Activated CD4-positive, alpha-beta T cell treated with anti-CD3 and anti-CD28 coated beads for 36 hours (primary cell): Measurements from ENCODE around the gene UBL5. TPM values are rescaled to one million over a fixed set of nuclear protein-coding genes. Genes with fewer than 3 reads are reported as not detected.
"Not testable (repeated sequence)": the region's sequence is repeated elsewhere in the genome, so short reads cannot be mapped to it uniquely, and the experiment has no call there.

Experiments used
- ATAC-seq: fragments of 200-7000 bp; cut with Tn5 transposase; one replicate; pipeline ENCODE4 v1.10.0; 2021; ENCODE audit warnings: mild to moderate bottlenecking, moderate library complexity
- CTCF ChIA-PET: fragments of 350-600 bp; sonication (Branson Sonifier 250); formaldehyde crosslinking; loops from one replicate; lab custom pipeline; 2021; ENCODE audit warnings: antibody characterized with exemption; lab: Charles Lee
- POLR2A ChIA-PET: fragments of 350-600 bp; sonication (Branson Sonifier 250); formaldehyde crosslinking; loops from one replicate; lab custom pipeline; 2021; ENCODE audit warnings: antibody characterized with exemption, inconsistent platforms; lab: Charles Lee
- DNase-seq: peaks from one replicate; pipeline ENCODE4 v3.0.0-alpha.2; 2020
- H3K27ac Mint-ChIP-seq: one replicate; pipeline ENCODE4 v1.8.0; 2021; ENCODE audit warnings: mixed read lengths
- H3K27me3 Mint-ChIP-seq: one replicate; pipeline ENCODE4 v1.8.0; 2021; ENCODE audit warnings: mixed read lengths
- H3K36me3 Mint-ChIP-seq: one replicate; pipeline ENCODE4 v1.8.0; 2021; ENCODE audit warnings: low read depth, mixed read lengths
- H3K4me1 Mint-ChIP-seq: one replicate; pipeline ENCODE4 v1.8.0; 2021; ENCODE audit warnings: mixed read lengths
- H3K4me3 Mint-ChIP-seq: one replicate; pipeline ENCODE4 v1.8.0; 2021; ENCODE audit warnings: mild to moderate bottlenecking, moderate library complexity, mixed read lengths
- H3K9me3 Mint-ChIP-seq: one replicate; pipeline ENCODE4 v1.8.0; 2021; ENCODE audit warnings: low read depth, mixed read lengths
- intact Hi-C, 2 experiments: fragments of 100-400 bp; cut with DNase I in 1 of 2; cut with micrococcal nuclease in 1 of 2; formaldehyde crosslinking; loops; one replicate each; pipeline versions ENCODE4 v1.14.2 to v1.15.1; 2022 to 2024; cut with DNase I, micrococcal nuclease
- total RNA-seq, 2 experiments: library from RNA; stranded (reverse); gene quantifications; one replicate each; pipeline ENCODE4 v1.2.3, GENCODE V29; 2021

UBL5 gene
- total RNA-seq, 2 experiments from 2014 or later = 214 to 327 TPM

- ATAC-seq = no peak
- intact Hi-C loops = no loop called here
- Mint-ChIP-seq H3K4me1 (peaks cover 19% of the 10 kb centered on the region), H3K36me3 (peaks cover 15% of the 10 kb centered on the region), H3K4me3 (peak overlapping the region; percentile 86), H3K27me3 (no peaks in the 10 kb centered on the region), H3K27ac (peak overlapping the region; percentile 88), H3K9me3 (no peaks in the 10 kb centered on the region)
- ChIA-PET POLR2A (interaction anchor here (0.6 kb wide), 1 partner anchor 28 kb away, joined by 4 read pairs; no protein-coding TSS in a partner anchor), CTCF (interaction anchor here (1.0 kb wide), 1 partner anchor 9 kb away, joined by 3 read pairs; no protein-coding TSS in a partner anchor)
- no peak for DNase-seq
Observed at GRCh38 chr19:9836021-9836420, 8.3 kb downstream of the UBL5 start.

- ChIA-PET POLR2A (no interaction called here), CTCF (no interaction called here)
- peaks cover 36% of the 10 kb centered on the region for H3K36me3 Mint-ChIP-seq
- DNase-seq (no peak), ATAC-seq (no peak)
- no peak overlapping the region for H3K27ac Mint-ChIP-seq
- no peaks in the 10 kb centered on the region for H3K27me3 Mint-ChIP-seq
- intact Hi-C loops = no loop called here
- no peak overlapping the region for H3K4me3 Mint-ChIP-seq
- H3K4me1 Mint-ChIP-seq = peaks cover 19% of the 10 kb centered on the region
- no peaks in the 10 kb centered on the region for H3K9me3 Mint-ChIP-seq
Observed at GRCh38 chr19:9838324-9838723, 10.6 kb downstream of the UBL5 start.

GRCh38 chr19:9839415-9839814 lies 11.7 kb downstream of the UBL5 start:
- ChIA-PET POLR2A (no interaction called here), CTCF (interaction anchor here (0.5 to 0.8 kb wide), 2 partner anchors 46 to 254 kb away, joined by 3 read pairs; no protein-coding TSS in a partner anchor)
- H3K4me1 Mint-ChIP-seq = peaks cover 15% of the 10 kb centered on the region
- H3K36me3 Mint-ChIP-seq = peaks cover 45% of the 10 kb centered on the region
- no peak overlapping the region for H3K4me3 Mint-ChIP-seq
- DNase-seq (no peak), ATAC-seq (no peak)
- intact Hi-C loops = no loop called here
- no peaks in the 10 kb centered on the region for H3K27me3 Mint-ChIP-seq
- no peaks in the 10 kb centered on the region for H3K9me3 Mint-ChIP-seq
- H3K27ac Mint-ChIP-seq = no peak overlapping the region

GRCh38 chr19:9842834-9843625 lies 15.3 kb downstream of the UBL5 start:
- peaks cover 16% of the 10 kb centered on the region for H3K4me1 Mint-ChIP-seq
- intact Hi-C loops = no loop called here
- no peak for ATAC-seq
- H3K9me3 Mint-ChIP-seq = no peaks in the 10 kb centered on the region
- no peaks in the 10 kb centered on the region for H3K27me3 Mint-ChIP-seq
- DNase-seq = no peak
- ChIA-PET POLR2A (no interaction called here), CTCF (no interaction called here)
- no peak overlapping the region for H3K27ac Mint-ChIP-seq
- H3K4me3 Mint-ChIP-seq = no peak overlapping the region
- H3K36me3 Mint-ChIP-seq = peaks cover 55% of the 10 kb centered on the region

- H3K27ac Mint-ChIP-seq, CTCF ChIA-PET, H3K4me3 Mint-ChIP-seq, intact Hi-C loops, ATAC-seq, DNase-seq, POLR2A ChIA-PET, H3K9me3 Mint-ChIP-seq, H3K27me3 Mint-ChIP-seq: not testable (repeated sequence)
- Mint-ChIP-seq H3K36me3 (peaks cover 54% of the 10 kb centered on the region), H3K4me1 (peaks cover 14% of the 10 kb centered on the region)
Observed at GRCh38 chr19:9843626-9844273, 16.0 kb downstream of the UBL5 start.

DNA sequence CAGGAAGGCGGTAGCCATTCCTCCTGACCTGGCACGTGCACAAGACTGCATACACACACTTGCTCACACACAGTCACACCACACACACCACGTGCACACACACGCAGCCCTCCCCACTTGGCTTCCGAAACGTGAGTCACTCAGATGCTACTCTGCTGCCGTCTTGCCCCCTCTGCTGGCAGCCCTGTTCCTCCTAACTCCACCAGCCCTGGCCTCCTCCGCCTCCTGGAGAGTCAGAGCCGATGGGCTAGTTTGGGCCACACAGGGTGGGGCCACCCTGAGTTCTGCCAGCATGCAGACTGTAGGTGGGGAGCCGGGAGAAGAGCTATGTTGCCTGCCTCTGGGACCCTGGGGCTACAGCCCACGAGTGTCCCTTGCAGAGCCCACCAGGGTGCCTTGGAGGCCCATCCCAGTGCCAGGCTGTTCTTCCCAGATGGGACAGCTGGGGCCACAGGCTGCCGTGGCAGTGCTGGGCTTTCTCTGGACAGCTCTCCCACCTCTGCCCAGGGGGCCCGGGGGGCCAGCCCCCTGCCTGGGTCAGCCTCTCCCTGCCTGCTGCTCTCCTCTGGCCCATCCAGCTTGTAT lies 19.5 kb downstream of the UBL5 start:
- H3K27me3 Mint-ChIP-seq = no peaks in the 10 kb centered on the region
- DNase-seq (peak; percentile 84), ATAC-seq (peak; percentile 93)
- no peak overlapping the region for H3K4me3 Mint-ChIP-seq
- H3K36me3 Mint-ChIP-seq = peaks cover 30% of the 10 kb centered on the region
- peak overlapping the region; percentile 39 for H3K27ac Mint-ChIP-seq
- intact Hi-C loops = loop anchor here in 1 of 2 experiments (5.0 kb wide), 1 partner anchor 65 kb away; no protein-coding TSS in a partner anchor
- H3K9me3 Mint-ChIP-seq = no peaks in the 10 kb centered on the region
- H3K4me1 Mint-ChIP-seq = peaks cover 14% of the 10 kb centered on the region
- ChIA-PET POLR2A (interaction anchor here (0.5 kb wide), 1 partner anchor 19 kb away, joined by 3 read pairs; no protein-coding TSS in a partner anchor), CTCF (no interaction called here)

DNA sequence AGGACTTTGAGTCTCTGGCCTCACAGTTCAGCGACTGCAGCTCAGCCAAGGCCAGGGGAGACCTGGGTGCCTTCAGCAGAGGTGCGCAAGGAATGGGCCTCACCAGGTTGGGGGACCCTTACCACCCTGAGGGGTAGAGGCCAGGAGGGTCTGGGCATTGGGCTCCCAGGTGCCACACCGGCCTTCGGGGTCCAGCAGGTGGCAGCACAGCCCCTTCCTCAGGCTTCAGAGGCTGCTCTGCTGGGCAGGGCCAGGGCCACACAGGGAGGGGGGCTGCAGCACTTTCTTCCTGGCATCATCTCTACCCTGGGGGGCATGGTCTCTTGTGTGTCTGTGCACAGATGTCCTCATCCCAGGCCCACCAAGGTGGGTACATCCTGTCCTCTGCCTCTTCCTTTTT lies 20.3 kb downstream of the UBL5 start:
- Mint-ChIP-seq H3K4me3 (no peak overlapping the region), H3K27me3 (no peaks in the 10 kb centered on the region), H3K36me3 (peaks cover 22% of the 10 kb centered on the region), H3K27ac (no peak overlapping the region), H3K4me1 (peaks cover 19% of the 10 kb centered on the region), H3K9me3 (no peaks in the 10 kb centered on the region)
- CTCF ChIA-PET = no interaction called here
- DNase-seq (peak; percentile 66), ATAC-seq (peak; percentile 34)
- intact Hi-C loops = loop anchor here (1.0 to 5.0 kb wide), 2 partner anchors 64 to 66 kb away; no protein-coding TSS in a partner anchor
- POLR2A ChIA-PET = no interaction called here

DNA sequence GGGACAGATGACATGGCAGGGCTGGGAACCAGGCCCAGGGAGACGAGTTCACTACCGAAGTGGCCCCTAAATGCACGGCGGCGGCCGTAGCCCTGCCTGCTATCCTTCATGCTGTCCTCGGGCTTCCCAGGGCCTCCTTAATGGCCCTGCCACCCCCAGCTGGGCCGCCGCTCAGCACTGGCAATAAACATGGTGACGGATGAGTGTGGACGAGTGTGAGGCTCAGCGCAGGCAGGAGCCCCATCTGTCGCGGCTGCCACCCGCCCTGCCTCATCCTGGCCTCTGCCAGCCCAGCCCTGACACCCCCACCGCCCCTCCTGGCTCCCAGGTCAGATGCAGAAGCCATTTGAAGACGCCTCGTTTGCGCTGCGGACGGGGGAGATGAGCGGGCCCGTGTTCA lies 21.0 kb downstream of the UBL5 start:
- H3K4me1 Mint-ChIP-seq = peaks cover 25% of the 10 kb centered on the region
- H3K9me3 Mint-ChIP-seq = no peaks in the 10 kb centered on the region
- no peaks in the 10 kb centered on the region for H3K27me3 Mint-ChIP-seq
- intact Hi-C loops = loop anchor here (1.0 to 5.0 kb wide), 2 partner anchors 64 to 66 kb away; no protein-coding TSS in a partner anchor
- ChIA-PET POLR2A (no interaction called here), CTCF (no interaction called here)
- H3K36me3 Mint-ChIP-seq = peaks cover 16% of the 10 kb centered on the region
- ATAC-seq (no peak), DNase-seq (no peak)
- H3K4me3 Mint-ChIP-seq = no peak overlapping the region
- no peak overlapping the region for H3K27ac Mint-ChIP-seq

DNA sequence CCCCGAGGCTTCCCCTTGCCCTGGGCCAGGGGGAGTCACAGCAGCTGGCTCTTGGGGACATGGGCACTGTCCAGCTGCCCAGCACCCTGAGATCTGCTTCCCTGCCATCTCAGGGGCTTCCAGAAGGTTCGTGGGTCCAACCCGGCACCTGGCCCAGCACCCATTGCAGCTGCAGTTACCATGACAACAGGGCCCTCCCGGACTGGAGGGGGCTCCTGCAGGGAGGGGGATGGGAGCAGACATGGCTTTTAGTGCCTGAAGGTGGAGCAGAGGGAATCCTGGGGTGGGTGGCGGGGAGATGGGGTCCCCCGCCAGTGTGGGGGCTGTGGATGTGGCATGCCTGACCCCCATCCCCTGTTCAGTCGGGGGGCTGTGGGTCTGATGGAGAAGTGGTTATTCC lies 22.1 kb downstream of the UBL5 start:
- H3K4me3 Mint-ChIP-seq = no peak overlapping the region
- intact Hi-C loops = loop anchor here in 1 of 2 experiments (5.0 kb wide), 1 partner anchor 63 kb away; no protein-coding TSS in a partner anchor
- ChIA-PET POLR2A (no interaction called here), CTCF (no interaction called here)
- H3K4me1 Mint-ChIP-seq = peaks cover 31% of the 10 kb centered on the region
- no peaks in the 10 kb centered on the region for H3K9me3 Mint-ChIP-seq
- no peak for DNase-seq
- H3K36me3 Mint-ChIP-seq = peaks cover 10% of the 10 kb centered on the region
- H3K27me3 Mint-ChIP-seq = no peaks in the 10 kb centered on the region
- H3K27ac Mint-ChIP-seq = no peak overlapping the region
- no peak for ATAC-seq

DNA sequence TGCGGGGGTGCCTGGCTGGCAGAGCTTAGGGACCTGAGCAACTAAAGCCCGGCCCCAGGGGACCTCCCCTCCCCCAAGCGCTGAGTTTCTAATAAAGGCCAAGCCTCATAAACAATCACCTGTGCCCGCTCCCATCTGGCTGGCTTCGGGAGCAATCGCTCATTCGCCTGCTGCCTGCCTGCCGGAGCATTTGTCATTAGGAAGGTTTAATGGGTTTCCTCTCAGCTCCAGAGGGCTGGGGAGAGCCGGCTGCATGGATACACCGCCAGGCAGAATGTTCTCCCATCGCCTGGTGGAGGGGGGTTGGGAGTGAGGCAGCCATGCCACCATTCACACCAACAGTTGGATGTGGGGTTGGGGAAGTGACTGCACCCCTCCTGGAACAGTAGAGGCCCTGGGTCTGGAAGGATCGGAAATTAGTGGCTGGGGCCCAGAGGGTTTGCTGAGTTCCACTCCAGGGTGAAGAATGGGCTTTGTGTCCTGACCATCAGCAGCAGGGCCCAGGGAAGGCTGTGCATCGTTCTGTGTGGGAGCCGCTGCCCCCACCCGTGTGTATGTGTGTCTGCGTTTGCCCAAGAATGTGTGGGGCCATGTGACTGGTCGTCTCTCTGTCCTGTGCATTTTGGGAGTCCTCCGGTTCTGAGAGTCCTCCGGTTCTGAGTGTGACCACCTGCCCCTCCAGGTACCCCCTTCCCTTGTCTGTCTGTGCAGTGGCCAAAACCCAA lies 22.7 kb downstream of the UBL5 start:
- Mint-ChIP-seq H3K4me1 (peaks cover 31% of the 10 kb centered on the region), H3K9me3 (no peaks in the 10 kb centered on the region), H3K27ac (no peak overlapping the region), H3K4me3 (no peak overlapping the region), H3K27me3 (no peaks in the 10 kb centered on the region), H3K36me3 (peaks cover 4% of the 10 kb centered on the region)
- ChIA-PET CTCF (no interaction called here), POLR2A (no interaction called here)
- no peak for ATAC-seq
- intact Hi-C loops = no loop called here
- DNase-seq = no peak

GRCh38 chr19:9854282-9854846 lies 26.6 kb downstream of the UBL5 start:
- Mint-ChIP-seq H3K4me1 (peaks cover 50% of the 10 kb centered on the region), H3K27ac (no peak overlapping the region), H3K4me3 (no peak overlapping the region), H3K9me3 (no peaks in the 10 kb centered on the region), H3K36me3 (peaks cover 2% of the 10 kb centered on the region), H3K27me3 (no peaks in the 10 kb centered on the region)
- ATAC-seq (no peak), DNase-seq (no peak)
- ChIA-PET CTCF (no interaction called here), POLR2A (no interaction called here)
- intact Hi-C loops = no loop called here
